HCEC 1CT (cell line): Measurements from ENCODE around the gene SCARB2.
A peak's percentile ranks its signal among the peaks of the same experiment; 100 is the strongest.
"Not testable (repeated sequence)": the region's sequence is repeated elsewhere in the genome, so short reads cannot be mapped to it uniquely, and the experiment has no call there.

ENCODE experiments used
- DNase-seq: peaks from one replicate; pipeline ENCODE4 v3.0.0-alpha.2; 2017

The SCARB2 gene, protein sequence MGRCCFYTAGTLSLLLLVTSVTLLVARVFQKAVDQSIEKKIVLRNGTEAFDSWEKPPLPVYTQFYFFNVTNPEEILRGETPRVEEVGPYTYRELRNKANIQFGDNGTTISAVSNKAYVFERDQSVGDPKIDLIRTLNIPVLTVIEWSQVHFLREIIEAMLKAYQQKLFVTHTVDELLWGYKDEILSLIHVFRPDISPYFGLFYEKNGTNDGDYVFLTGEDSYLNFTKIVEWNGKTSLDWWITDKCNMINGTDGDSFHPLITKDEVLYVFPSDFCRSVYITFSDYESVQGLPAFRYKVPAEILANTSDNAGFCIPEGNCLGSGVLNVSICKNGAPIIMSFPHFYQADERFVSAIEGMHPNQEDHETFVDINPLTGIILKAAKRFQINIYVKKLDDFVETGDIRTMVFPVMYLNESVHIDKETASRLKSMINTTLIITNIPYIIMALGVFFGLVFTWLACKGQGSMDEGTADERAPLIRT

DNA sequence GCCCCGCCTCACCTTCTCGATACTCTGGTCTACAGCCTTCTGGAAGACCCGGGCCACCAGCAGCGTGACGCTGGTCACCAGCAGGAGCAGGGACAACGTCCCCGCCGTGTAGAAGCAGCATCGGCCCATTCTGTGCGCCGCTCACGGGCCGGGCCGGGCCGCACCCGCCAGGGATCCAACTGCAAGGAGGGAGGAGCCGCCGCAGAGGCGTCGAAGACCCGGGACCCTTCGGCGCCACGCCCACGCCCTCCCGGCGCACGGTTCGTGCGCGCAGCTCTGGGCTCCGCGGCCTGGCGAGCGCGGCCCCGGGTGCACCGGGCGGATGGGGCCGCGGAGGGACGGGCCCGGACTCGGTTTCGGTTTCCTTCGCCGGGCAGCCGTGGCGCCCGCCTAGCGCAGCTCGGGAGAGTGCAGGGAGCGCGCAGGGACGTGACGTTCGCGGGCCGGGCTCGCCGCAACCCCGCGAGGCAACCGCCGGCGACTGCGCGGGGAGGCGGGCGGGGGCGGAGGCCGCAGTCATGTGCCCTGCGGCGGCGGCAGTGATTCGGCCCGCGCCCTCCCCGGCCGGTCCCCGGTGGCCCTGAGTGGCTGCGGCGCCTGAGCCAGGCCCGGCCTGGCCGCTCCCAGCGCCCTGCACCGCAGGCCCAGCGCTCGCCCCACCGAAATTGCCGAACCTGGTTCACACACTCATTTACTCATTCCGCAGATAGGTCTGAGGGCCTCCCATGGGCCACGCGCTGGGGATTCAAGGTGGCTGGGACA lies at the start of gene SCARB2:
TSS of gene SCARB2 (minus strand) at position 410 of the 762 bp plus-strand sequence. CDS start at position 129, 281 bp downstream.
- peak; percentile 71 for DNase-seq

DNA sequence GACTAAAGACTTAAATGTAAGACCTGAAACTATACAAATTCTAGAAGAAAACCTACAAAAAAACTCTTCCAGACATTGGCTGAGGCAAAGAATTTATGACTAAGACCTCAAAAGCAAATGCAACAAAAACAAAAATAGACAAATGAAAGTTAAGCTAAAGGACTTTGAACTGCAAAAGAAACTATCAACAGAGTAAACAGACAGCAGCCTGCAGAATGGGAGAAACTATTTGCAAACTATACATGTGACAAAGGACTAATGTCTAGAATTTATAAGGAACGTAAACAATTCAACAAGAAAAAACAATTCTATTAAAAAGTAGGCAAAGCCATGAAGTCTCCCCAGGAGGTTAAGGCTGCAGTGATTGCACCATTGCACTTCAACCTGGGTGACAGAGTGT lies 46.9 kb upstream of the SCARB2 start:
- DNase-seq = no peak

DNA sequence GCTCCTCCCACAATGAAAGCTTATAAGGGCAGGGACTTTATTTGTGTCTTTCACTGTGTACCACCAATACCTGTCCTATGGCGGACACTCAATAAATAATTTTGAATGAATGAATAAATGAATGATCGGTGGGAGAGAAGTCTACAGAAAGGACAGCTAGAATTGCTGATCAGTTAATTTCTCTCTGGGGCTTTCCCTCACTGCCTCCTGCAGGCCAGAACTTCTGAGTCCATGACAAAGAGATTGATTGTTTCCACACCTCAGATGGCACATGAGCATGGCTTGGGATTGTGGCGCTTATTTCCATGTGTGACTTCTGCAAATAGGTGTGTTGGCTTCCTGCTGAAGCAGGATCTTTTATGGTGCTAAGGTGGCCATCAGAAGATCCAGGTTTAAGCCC lies 44.2 kb upstream of the SCARB2 start:
- no peak for DNase-seq

DNA sequence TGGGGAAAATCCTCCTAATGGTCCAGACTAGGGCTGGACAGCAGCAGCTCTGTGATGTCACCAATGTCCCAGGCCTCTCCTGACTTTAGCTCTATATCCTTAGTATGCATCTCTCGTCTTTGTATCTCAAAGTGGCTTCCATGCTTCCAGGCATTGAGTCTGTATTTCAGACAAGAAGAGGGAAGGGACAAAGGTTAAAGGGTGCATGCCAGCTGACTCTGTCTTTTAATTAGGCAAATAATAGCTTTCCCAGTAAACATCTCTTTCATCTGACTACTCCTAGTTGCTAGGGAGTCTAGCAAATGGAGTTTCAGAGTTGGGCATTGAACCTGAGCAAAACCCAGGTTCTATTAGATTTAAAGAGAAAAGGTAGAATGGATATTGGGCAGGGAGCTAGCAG lies 43.3 kb upstream of the SCARB2 start:
- DNase-seq = no peak

- DNase-seq = no peak
Measured at GRCh38 chr4:76256032-76256431, 42.4 kb upstream of the SCARB2 start.

- DNase-seq = no peak
Measured at GRCh38 chr4:76253511-76253910, 39.9 kb upstream of the SCARB2 start.

DNA sequence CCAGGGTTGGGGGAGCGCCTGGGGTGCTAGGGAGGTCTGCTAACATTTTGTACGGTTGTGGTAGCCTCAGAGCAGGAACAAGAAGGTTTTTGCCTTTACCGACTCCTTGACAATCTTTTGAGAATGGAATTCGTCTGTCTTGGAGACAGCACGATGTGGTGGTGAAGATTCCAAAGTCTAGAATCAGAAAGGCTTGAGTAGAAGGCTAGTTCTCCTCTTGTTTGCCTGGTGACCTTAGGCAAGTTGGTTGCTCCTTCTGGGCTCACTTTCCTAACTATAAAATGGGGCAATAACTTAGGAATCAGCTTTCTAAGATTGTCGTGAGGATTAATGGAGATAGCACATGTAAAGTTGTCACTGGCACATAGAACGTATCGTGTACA lies 38.6 kb upstream of the SCARB2 start:
- no peak for DNase-seq

DNA sequence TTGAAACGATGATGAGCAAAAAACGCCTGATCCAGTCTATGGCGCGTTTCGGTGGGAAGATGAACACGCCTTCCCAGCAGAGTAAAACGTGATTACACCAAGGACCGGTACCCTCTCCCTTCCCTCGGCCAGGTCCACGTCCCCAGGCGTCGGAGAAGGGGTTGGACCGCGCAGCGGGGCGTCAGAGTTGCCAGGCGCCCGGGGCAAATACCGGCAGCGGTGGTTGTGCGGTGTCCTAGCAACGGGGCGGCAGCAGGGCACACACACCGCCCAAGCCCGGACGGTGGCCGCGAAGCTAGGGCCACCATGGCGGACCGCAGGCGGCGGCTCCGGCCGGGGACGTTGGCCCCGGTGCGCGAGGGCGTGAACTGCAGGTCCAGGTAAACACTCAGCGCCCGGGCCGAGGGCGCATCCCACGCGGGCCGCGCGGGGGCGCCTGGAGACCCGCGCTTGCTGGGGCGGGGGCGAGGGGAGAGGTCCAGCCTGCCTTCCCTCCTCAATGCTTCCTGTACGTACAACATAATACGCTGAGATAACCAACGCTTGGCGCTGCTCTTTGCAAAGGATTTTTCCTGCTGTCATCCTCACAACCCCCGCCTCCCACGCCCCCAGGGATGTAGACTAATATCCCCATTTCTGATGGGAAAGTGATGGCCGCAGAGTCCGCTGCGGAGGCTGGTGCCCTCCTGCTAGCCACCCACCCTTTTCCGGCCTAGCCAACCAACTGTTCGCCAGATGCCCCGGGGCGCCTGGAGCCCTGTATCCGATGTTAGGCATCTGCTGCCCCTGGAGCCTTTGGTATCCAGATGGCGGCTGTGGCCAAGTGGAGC lies 38.0 kb upstream of the SCARB2 start, which contains the start of gene FAM47E:
TSS of gene FAM47E (plus strand) at position 281 of the 830 bp plus-strand sequence. CDS start at position 307, 26 bp downstream.
- DNase-seq = no peak

GRCh38 chr4:76250962-76251361 lies 37.3 kb upstream of the SCARB2 start:
- DNase-seq = no peak

DNA sequence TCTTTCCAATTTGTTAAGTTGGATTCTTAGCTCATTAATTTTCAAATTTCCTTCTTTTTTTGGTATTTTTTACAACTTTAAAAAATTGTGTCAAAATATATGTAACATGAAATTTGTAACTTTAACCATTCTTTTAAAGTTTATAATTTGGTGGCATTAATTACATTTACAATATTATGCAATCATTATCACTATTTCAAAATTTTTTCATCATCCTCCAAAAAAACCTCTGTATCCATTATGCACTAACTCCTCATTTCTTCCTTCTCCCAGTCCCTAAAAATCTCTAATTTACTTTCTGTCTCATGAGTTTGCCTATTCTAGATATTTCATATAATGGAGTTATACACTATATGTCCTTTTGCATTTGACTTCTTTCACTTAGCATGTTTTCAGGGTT lies 33.2 kb upstream of the SCARB2 start:
- DNase-seq = no peak

DNA sequence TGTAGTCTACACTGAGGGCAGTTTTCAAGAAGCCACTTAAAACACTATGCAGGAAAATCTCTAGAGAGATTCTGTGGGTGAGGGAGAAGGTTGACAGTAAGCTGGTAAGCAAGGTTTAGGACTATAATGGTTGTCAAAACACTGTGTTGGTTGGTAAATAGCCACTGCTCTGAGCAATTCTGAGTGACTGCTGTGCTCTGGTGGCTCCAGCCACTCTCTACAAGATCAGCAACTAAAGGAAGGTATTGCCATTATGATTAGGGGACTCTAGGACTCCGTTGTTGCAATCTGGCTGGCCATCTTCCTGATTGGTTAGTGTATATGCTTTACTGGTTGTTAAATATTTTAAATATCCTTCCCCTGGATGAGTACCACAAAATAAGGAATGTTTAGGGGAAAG lies 32.4 kb upstream of the SCARB2 start:
- no peak for DNase-seq

- not testable (repeated sequence) for DNase-seq
Measured at GRCh38 chr4:76243877-76244276, 30.3 kb upstream of the SCARB2 start.

GRCh38 chr4:76240236-76240635 lies 26.6 kb upstream of the SCARB2 start:
- no peak for DNase-seq

- DNase-seq = no peak
Measured at GRCh38 chr4:76238701-76239100, 25.1 kb upstream of the SCARB2 start.

DNA sequence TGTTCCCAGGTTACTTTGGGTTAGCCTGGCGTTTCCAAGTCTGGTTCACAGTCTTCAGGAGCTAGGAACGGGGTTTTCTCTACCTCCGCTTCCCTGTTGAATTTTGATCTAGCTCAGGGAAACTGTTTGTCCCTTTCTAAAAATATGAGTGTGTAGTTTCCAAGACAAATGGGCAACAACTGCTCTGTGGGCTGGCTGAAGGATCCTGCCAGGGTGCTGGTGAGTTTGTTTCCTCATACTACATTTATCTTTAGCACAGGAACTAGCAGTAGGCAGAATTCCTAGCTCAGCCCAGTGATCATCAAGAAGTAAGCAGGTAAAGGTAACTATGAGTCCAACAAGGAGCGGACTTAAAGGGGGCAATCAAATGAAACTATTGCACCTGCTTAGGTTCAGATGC lies 24.6 kb upstream of the SCARB2 start:
- DNase-seq = no peak

DNA sequence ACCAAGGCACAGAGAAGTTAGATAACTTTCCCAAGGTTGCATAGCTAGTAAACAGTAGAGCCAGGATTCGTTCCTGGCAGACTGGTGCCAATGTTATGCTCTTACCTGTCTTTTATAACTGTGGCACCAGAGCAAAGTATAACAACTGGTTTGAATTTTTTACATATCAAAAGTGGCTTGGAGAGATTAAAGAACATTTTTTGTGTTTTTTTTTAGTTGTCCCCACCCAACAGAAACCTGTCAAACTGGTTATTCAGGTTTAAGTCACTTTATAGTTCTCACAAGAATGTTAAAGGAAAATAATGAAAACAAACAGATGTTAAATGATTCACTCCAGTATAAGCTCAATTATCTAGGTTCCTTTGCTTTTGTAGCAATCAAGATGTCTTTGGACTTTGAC lies 22.3 kb upstream of the SCARB2 start:
- DNase-seq = no peak

DNA sequence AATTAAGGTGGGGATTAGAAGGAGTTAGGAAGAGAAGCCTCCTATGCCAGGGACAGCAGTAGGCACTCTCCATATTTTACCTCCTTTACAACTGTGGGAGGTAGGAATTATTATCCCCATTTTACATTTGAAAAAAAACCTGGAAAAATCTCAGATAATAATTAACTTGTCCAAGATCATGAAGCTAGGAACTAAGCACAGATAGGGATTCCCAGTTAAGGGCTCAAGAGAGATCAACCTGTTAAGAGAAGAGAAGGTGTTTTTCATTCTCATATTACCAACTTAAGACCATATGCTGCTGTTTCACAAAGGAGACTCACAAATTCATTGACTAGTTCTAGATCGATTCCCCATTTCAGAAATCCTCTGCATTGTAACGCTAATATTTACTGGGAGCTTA lies 21.8 kb upstream of the SCARB2 start:
- no peak for DNase-seq

- no peak for DNase-seq
Measured at GRCh38 chr4:76234679-76235044, 21.0 kb upstream of the SCARB2 start.

DNA sequence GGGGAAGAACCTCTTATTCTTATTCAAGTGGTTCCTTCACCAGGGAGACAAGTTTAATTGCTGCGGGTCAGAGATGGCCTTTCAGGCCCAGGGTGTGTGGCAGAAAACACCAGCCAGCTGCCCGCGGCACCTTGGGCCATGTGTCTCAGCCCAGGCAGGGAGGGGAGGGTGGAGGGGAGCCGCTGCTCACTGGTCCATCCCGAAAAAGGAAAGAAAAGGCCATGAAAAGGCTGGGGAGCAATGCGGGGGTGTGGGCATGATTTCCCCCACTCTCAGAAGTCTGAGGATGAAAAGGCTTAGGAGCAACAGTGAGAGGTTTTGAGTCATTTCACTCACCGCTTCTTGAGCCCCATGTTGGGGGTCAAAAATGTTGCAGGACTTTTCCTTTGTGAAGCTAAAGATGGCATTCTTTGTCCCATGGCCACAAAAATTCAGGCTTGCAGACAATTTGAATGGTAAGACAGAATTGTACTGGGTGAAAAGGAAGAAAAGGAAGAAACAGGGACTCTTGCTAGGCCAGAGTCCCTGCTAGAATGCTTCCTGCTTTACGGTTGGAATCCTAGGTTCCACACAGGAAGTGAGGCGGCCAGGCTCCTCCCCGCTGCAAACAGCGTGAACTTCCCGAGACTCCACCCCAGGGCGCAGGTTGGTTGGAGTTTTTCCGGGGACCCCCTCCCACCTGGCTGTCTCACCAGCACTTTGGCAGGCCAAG lies 20.5 kb upstream of the SCARB2 start:
- DNase-seq = no peak

GRCh38 chr4:76233529-76233928 lies 19.9 kb upstream of the SCARB2 start:
- DNase-seq = no peak

GRCh38 chr4:76233083-76233482 lies 19.5 kb upstream of the SCARB2 start:
- DNase-seq = no peak

- no peak for DNase-seq
Measured at GRCh38 chr4:76232681-76233080, 19.1 kb upstream of the SCARB2 start.

- DNase-seq = no peak
Measured at GRCh38 chr4:76226418-76226817, 12.8 kb upstream of the SCARB2 start.
